ENCODE data around the gene CFAP58.

Gene CFAP58

GRCh38 chr10:104353325-104354048 lies at the start of gene CFAP58:
TSS of gene CFAP58 (plus strand) at chr10:104353833. CDS start at chr10:104353898, 65 bp downstream.
- peak; percentile 95 for DNase-seq

- no peak for DNase-seq
Observed at GRCh38 chr10:104304356-104304745, 49.3 kb upstream of the CFAP58 start.

DNA sequence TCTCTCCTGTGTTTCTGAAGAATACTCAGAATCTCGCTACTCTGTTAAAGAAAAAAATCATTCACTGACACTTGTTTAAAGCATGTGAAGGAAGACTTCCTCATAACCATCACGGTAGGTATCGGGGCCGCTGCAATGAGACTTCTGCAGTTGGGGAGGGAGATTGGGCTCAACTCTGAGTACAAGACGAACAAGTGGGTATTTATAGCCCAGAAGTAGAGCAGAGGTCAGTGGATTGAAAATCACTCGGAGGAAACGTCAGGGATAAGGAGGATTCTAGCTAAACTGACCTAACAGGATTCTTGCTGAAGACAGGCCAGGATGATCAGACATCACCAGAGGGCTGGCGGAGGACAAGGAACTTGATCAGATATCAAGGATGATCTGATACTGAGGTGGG lies 48.7 kb upstream of the CFAP58 start:
- no peak for DNase-seq

DNA sequence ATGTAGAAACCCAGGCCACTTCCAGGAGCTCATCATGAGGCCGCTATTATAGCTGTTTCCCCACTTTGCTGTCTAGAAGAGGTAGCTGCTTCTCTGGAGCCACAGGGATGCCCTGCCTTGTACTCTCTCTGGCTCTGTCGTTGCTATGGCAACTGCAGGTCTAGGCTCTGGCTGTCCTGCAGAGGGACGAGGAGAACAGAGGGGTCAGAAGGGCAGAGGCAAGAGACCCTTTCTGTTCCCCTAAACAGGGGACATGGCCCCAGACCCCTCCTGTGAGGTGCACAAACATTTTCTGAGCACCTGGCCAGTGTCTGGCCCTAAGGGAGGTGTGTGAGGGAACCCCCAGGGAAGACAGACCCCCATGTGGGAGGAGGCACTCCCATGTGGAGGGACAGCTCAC lies 46.7 kb upstream of the CFAP58 start:
- DNase-seq = no peak

GRCh38 chr10:104307576-104308438 lies 45.8 kb upstream of the CFAP58 start:
- DNase-seq = no peak

GRCh38 chr10:104308439-104308903 lies 45.2 kb upstream of the CFAP58 start:
- no peak for DNase-seq

DNA sequence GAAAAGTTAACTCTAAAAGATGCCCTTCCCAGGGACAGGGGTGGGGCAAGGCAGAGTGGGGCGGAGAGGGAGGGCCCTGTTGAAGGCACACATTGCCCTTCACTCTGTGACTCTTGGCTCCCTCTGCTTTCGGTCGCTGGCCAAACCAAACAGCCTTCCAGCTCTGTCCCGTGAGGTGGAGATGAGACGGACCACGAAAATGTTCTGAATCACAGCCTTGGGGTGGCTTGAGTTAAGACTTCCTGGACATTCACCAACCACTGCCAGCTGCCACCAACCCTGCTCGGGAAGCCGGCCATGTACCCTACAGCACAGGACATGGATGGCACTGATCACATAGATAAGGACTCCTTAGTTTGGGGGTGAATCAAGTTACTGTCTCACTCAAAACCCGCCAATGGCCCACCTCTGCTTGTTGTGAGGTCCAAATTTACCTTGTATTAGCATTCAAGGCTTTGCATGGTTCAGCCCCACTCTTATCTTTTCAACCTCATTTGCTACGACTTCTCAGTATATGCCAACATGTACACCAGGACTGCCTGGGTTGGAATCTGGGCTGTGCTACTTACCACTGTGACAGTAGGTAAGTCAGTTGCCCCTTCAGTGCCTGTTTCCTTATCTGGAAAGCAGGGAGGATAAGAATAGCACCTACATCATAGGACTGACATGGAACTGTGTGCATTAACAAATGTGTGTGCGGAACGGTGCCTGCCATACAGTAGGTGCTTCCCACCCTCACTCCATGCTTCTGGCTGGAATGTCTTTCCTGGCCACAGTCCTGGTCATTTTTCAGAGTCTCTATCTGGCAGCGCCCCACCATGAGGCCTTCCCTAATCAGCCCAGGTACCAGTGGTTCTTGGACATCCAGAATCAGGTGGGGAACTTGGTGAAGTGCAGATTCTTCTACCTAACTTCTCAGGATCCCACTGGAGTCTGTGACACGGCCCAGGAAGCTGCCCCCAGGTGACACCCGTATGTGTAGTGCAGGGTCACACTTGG lies 43.4 kb upstream of the CFAP58 start:
- DNase-seq = no peak

GRCh38 chr10:104311184-104311720 lies 42.4 kb upstream of the CFAP58 start:
- DNase-seq = no peak

DNA sequence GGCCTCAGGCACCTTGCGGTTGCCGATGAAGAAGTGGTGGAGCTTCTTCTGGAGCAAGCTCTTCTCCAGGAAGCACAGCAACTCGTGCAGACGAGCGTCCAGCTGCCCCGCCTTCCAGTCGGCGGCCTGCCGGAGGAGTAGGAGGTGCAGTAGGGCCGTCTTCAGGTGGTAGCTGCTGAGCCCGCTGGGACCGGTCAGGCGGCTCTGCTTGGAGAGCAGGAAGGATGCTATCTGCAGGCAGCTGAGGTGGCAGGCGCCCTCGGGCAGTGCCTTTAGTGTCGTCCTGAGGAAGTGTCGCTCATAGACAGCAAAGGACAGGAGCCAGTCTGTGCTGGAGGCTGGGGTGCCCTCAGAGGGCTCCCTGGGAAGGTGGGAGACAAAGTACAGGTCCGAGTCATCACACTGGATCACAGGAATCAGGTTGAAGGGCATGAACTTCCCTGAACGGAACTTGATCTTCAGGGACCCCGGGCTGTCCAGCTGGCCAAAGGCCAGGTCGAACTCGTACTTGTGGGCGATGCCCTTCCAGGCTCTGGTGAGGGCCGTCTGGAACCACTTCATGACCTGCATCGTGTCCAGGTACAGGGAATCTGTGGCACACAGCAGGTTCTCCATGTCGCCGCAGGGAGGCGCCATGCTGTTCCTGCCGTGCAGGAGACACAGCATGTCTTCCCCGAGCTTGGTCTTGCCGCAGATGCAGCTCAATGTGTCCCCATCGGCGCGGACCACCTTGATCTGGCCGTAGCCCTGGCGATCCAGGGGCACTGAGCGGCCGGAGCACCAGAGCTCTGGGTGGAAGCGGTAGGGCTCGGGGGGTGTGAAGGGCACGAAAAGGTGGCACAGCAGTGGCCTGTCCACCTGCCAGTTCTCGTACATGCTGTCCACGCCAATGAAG lies 38.8 kb upstream of the CFAP58 start:
- no peak for DNase-seq

- DNase-seq = no peak
Observed at GRCh38 chr10:104315486-104315921, 38.1 kb upstream of the CFAP58 start.

DNA sequence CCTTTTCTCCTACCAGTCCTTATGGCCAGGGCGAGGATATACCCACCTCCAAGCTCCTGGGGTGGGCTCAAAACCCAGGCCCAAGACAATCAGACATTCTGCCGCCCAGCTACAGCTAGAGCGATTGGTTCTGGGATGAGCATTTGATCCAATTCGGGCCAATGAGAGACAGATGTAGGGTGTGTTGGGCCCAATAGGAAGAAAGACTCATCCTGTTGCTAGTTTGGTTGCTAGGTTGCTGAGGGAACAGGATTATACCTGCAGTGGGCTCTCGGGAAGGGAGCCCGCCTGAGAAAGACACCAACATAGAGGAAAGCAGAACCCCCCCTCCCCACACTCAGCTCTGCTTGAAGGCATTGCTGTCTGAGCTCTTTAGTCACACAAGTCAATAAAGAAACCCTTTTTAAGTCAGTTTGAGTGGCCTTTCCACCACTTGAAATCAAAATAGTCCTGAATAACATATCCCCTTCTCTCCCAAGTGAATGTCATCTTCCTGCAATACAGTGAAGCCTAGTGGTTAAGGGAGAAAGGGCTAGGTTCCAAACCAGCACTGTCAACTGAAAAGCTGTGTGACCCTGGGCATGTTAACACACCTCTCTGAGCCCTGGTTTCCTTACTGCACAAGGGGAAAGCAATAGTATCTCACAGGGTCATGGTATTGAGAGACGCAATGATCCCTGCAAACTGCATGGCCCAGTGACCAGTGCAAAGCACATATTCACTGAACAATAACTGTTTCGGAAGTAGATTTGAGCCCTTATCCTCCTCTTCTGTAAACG lies 37.1 kb upstream of the CFAP58 start:
- DNase-seq = no peak

- no peak for DNase-seq
Observed at GRCh38 chr10:104317269-104317710, 36.3 kb upstream of the CFAP58 start.

GRCh38 chr10:104317726-104318299 lies 35.8 kb upstream of the CFAP58 start:
- no peak for DNase-seq

- no peak for DNase-seq
Observed at GRCh38 chr10:104318326-104318725, 35.3 kb upstream of the CFAP58 start.

DNA sequence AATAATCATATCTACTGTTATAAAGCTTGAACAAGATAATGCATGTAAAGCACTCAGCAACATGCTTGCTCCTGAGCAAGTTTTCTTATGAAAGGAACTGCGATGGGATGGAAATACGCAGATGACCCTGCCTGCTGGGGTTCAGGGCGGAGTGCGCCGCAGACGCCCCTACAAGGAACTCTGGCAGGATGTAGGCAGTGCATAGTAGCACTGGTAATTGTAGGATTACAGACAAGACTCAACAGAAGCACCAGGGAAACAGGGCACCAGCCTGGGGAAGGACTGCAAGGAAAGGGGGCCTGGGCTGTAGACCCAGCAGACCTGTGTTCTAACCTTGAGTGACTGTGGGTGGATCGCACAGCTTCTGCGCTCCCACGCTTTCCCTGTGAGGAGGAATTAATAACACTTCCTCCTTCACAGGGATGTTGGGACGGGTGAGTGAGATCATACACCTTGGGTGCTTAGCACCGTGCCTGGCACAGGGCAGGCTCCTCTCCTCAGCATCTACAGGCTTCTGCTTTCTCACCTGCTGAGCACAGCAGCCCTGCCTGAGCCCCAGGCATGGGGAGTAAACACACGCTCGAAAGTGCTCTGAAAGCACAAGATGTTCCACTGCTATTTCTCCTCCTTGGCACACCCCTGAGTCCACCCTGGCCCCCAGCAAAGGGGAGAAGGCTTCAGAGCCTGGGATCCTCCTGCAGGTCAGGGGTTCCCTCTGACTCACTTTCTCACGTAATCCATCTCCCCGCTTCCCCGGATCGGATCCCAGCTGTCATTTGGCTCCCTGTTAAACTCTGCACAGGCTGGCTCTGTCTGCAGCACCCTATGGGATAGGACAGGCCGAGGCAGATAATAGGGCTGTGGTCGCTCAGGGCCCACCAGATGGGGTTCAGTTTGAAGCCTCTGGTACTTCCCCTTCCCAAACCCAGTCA lies 34.6 kb upstream of the CFAP58 start:
- DNase-seq = no peak

DNA sequence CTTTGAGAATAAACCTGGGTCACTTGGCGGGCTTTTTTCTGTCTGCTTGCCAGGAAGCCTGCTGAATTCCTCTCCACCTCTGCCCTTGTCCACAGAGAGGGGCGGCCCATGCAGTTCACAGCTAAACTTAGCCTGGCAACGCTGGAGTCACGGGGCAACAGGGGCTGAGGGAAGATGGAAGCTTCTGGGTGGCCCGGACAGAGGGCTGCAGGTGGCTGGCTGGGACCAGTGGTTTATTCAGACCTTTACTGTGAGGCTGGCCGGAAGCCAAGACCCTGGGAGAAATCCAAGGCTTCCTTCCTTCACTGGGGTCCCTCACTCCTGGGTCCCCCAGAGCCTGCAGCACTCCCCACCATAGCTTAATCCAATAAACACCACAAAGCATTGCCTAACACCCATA lies 32.4 kb upstream of the CFAP58 start:
- DNase-seq = no peak

DNA sequence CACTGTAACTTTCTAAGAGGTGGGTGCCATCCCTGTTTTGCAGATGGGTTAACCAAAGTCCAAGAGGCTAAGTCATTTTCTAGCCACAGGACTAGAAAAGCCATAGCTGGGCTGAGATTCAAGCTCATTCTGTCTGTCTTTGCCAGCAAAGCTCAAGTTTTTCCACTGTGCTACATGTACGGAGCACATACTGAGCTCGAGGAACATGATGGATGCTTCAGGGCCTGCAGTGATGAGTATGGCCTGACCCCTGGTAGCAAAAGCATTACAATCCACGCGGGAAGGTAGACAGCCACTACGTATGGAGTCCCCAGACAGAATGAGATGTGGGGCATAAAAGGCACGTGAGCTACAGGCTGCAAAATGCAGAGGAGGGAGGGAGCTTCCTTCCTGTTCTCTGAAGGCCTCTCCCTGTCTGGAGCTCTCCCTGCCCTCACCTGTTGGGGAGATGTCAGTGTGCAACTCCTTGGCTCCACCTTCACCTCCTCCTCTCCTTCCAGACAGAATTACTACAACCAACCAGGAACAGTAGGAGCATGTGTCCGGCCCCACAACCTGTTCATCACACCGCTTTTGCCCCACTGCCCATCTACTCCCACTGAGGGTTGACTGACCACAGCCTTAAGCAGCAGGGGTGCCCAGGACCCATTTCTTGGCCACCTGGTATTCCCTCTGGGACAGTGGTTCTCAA lies 31.8 kb upstream of the CFAP58 start:
- peak; percentile 43 for DNase-seq

DNA sequence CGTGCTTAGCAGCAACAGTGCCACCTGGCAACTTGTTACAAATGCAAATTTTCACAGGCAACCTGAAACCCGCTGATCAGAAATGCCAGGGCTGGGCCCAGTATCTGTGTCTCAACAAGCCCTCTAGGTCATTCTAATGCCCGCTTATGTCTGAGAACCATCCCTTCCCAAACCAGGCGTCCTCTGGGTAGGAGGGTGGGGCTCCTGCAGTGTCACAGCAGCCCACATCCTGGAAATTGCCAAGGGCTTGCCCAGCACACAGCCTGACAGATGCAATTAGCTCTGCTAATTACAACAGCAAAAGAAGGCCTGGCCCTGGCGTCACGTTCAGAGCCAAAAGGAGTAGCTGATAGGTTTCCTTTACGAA lies 31.2 kb upstream of the CFAP58 start:
- DNase-seq = peak; percentile 86
